DMS114 treated with DMSO at 0.1 percent for 48 hours (cell line): ENCODE measurements around the gene SYNGR3.

Experiments
- DNase-seq: peaks from one replicate; lab custom pipeline; 2025; ENCODE audit not compliant: unreplicated experiment; lab: John Stamatoyannopoulos, UW

The SYNGR3 gene

DNA sequence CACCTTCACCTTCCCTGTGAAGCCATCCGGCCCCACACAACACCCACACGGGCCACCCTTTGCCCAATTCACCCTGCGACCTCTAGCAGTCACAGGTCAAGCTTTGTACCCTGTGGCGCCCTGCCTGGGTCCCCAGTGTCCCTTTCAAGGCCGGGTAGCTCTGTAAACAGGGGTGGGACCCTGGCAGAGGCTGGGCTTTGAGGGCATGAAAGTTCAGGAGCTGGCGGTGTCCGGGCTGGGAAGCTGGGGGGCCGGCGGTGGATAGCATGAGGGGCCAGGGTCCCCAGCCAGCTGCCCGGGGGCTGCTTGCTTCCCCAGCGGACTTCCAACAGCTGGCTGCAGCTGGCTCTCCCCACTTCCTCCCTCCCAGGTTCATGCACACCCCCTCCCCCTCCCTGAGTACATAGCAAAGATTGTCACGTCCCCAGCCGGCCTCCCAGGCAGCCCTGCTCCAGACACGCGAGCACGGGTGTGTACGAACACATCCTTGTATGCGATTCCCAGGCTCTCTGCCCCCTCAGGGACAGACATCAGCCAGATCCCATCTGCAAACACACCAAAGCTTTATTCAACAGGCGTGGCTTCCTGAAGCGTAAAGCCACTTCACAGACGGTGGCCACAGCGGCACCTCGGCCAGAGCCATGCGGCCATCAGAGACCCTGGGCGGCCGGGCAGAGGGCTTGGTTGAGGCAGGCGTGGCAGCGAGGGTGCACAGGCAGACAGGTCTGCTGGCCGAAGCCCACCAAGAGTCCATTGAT lies 49.7 kb downstream of the SYNGR3 start:
- DNase-seq = no peak

DNA sequence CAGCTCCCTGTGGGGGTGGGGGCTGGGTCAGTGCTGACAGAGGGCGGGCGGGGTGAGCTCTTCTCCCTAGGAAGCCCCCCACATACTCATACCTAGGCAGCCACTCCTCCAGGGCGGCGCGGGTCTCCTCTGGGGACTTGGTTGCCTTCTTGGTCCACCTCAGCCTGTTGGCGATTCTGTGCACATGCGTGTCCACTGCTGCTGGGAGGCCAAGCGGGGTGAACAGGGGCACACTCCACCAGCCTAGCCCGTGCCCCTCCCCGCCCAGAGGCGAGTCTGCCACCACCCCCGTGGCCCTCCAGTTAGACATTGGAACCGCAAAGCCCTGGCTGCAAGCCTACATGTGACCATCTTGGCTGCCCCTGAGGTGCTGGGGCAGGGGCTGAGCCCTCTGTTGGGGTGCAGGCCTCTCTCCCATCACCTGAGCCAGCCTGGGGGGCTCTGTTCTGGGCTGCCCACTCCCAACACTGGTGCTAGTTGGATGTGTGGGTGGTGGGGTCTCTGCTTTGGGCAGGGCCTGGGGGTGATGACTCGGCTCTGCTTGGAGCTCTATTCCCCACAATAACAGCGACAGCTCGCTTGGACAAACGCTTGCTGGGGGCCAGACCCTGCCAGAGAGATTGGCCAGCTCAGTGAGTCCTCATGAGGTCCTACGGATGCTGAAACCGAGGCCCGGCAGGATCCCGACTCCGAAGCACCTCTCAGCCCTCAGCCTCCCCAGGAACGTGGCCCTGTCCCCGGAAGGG lies 50.4 kb downstream of the SYNGR3 start:
- no peak for DNase-seq

DNA sequence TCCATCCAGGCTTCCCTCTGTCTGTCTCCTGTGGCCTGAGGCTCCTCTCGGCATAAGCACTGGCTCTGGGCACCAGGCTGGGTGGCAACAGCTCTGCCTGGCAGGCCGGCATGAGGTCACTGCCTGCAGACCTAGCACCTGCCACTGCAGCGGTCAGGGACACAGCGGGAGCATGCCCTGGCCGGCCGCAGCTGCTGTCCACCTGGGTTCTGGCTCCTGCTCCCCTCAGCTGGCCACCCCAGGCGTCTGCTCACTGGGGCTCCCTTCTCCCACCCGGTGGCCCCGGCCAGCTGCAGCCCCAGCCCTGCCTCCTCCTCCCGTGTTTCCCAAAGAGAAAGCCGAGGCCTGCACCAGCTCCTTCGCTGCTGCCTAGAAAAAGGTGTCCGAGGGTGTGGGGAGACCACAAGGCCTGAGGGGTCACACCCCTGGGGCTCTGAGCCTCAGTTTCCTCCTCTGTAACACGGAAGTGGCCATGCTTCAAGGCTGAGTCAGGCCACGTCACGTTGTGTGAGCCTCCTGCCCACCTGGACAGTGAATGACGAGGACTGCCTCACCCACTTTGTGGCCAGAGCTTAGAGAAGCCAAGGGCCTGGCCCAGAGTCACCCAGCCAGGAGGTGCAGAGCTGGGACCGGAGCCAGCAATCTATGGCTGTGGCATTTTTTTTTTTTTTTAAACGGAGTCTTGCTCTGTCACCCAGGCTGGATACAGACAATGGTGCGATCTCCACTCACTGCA lies 51.2 kb downstream of the SYNGR3 start:
- no peak for DNase-seq

DNA sequence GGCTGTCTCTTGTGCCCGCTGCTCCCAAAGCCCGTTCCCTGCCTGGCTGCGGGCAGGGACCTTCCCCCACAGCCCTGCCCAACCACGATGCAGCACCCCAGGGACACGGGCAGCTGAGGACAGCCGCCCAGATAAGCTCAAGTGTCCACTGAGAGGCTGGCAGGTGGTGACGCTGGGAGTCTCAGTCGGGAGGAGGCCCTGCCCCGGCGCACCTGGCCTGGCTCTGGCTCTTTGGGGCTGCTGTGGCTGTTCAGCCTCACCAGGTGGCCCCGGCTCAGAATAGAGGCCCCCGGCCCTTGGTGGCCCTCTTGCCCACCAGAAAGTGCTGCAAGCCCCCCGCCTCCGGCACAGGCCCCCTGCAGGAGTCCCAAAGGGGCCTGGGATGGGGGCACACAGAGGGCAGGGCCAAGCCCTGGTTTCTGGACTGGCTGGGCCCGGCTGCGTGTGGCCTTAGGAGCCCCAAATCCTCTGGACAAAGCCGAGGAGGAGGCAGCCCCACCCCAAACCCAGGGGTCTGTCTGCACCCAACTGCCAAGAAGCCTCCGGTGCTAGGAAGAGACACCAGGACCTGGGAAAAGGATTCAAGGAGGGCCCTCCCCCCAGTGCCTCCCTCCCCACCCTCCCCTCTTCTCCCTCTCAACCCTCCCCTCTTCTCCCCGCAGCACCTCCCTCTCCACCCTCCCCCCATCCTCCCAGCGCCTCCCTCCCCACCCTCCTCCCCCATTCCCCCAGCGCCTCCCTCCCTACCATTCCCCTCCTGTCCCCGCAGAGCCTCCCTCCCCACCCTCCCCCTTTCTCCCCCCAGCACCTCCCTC lies 52.6 kb downstream of the SYNGR3 start:
- DNase-seq = no peak

DNA sequence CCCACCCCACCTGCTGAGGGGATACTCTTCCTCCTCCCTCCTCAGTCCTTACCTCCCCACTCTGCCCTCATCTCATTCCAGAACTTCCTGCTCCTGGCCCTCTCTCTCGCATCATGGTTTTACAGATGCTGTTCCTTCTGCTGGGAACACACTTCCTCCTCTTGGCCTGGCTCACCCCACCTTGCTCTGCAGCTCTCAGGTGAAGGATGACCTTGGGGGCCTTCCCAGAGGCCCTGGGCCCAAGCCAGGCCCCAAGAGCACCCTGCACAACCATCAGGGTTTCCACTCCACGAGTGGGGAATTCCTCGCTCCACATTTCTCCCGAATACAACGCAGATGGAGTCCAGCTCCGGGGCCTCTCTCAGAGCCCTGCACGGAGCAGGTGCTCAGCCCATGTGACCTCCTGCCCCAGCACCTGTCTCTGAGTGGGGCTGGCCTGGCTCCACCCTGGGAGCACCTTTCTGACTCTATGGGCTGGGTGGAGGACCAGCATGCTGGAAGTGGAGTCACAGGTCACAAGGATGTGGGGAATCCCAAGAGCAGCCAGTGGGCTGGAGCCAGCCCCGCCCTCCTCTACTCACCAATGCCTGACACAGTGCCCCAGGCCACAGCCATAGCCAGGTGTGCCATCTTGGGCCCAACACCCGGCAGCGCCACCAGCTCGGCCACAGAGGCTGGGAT lies 53.4 kb downstream of the SYNGR3 start:
- DNase-seq = no peak
